AG09319 (cell line): ENCODE measurements around the gene ZBTB44.

Experiments used
- DNase-seq: peaks from one replicate; pipeline ENCODE4 v3.0.0-alpha.2; 2010; ENCODE audit warnings: low read depth; ENCODE audit errors: extremely low read depth
- TF ChIP-seq, protein P1 (sequence below): IDR thresholded peaks from 2 replicates; pipeline ENCODE4 v1.5.1; 2011; ENCODE audit warnings: low read depth, mild to moderate bottlenecking, inconsistent platforms, low read length, moderate library complexity

The ZBTB44 gene

GRCh38 chr11:130216591-130217132 lies 98.1 kb downstream of the ZBTB44 start:
- no peak for DNase-seq

GRCh38 chr11:130216221-130216550 lies 98.5 kb downstream of the ZBTB44 start:
- no peak for DNase-seq
- TF ChIP-seq, protein P1, sequence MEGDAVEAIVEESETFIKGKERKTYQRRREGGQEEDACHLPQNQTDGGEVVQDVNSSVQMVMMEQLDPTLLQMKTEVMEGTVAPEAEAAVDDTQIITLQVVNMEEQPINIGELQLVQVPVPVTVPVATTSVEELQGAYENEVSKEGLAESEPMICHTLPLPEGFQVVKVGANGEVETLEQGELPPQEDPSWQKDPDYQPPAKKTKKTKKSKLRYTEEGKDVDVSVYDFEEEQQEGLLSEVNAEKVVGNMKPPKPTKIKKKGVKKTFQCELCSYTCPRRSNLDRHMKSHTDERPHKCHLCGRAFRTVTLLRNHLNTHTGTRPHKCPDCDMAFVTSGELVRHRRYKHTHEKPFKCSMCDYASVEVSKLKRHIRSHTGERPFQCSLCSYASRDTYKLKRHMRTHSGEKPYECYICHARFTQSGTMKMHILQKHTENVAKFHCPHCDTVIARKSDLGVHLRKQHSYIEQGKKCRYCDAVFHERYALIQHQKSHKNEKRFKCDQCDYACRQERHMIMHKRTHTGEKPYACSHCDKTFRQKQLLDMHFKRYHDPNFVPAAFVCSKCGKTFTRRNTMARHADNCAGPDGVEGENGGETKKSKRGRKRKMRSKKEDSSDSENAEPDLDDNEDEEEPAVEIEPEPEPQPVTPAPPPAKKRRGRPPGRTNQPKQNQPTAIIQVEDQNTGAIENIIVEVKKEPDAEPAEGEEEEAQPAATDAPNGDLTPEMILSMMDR, result no peak

More at GRCh38 chr11:130216591-130217132, 98.1 kb downstream of the ZBTB44 start:
- TF ChIP-seq, protein P1, result no peak

GRCh38 chr11:130215531-130216220 lies 99.0 kb downstream of the ZBTB44 start:
- DNase-seq, result no peak
- TF ChIP-seq, protein P1, result no peak

- TF ChIP-seq, protein P1, result no peak
Measured at GRCh38 chr11:130214861-130215530, 99.7 kb downstream of the ZBTB44 start.

DNA sequence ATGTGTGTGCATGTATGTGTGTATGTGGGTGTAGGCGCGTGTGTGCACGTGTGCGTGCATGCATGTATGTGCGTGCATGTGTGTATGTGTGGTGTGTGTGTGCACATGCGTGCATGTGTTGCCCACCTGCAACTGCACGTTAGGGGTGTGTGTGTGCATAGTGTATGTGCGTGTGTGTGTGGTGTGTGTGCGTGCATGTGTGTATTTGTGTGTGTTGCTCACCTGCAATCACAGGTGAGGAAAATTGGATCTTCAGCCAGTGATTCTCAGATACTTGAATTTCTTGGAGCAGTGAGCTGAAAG lies 100.8 kb downstream of the ZBTB44 start:
- no peak for DNase-seq
- TF ChIP-seq, protein P1, result no peak

More at GRCh38 chr11:130214861-130215530, 99.7 kb downstream of the ZBTB44 start:
- no peak for DNase-seq

- TF ChIP-seq, protein P1, result peak; percentile 90
- DNase-seq, result no peak
Measured at GRCh38 chr11:130213143-130213978, 101.4 kb downstream of the ZBTB44 start.

DNA sequence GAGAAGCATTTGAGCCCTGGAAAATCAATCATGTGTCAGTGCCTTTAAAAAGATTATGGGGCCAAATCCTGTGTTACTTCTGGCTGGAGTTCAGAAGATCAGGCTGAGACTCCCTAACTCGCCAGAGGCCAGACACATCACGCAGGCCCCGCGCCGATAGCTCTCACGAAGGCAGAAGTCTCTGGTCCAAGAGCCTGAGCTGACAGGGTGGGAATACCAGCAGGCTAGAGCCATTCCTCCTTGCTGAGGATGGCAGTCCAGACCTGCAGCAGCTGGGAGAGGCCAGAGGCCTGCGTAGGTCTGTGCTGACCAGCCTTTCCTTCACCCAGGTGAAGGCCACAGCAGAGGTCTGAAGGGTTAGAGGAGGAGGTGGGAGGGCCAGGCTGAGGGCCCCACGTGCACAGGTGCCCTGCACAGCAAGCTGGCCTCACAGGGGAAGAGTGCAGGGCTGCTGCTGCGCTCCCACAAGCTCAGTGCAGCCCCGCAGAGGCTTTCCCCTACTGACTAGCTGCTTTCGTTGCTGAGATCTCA lies 102.2 kb downstream of the ZBTB44 start:
- TF ChIP-seq, protein P1, result no peak
- no peak for DNase-seq
